ENCODE data around the gene RHAG.

Gene RHAG

GRCh38 chr6:49556429-49556837 lies 80.2 kb downstream of the RHAG start (continued):
- no peak for TF ChIP-seq HIC1 (tag by site-specific recombination; IDR thresholded peaks at IDR 0.05)
- no peak for TF ChIP-seq YY2 (tag by site-specific recombination; IDR thresholded peaks at IDR 0.05)
- no peak for TF ChIP-seq ZNF37A (tag by site-specific recombination; IDR thresholded peaks at IDR 0.05)
- no peak for TF ChIP-seq ZNF391 (tag by site-specific recombination; IDR thresholded peaks at IDR 0.05; ENCODE audit: borderline replicate concordance, low read depth)
- TF ChIP-seq ZNF747 (tag by site-specific recombination; IDR thresholded peaks at IDR 0.05): no peak
- TF ChIP-seq PATZ1 (tag by site-specific recombination; IDR thresholded peaks at IDR 0.05): peak; percentile 34; the same call in 1 of the 2 replicates
- TF ChIP-seq MEIS1 (CRISPR knock-in tag; IDR thresholded peaks at IDR 0.05; ENCODE audit: borderline replicate concordance): peak; percentile 89
- TF ChIP-seq ZNF140 (tag by site-specific recombination; IDR thresholded peaks at IDR 0.05): no peak
- TF ChIP-seq KLF10 (tag by site-specific recombination; IDR thresholded peaks at IDR 0.05): peak; percentile 83
- TF ChIP-seq ZNF433 (tag by site-specific recombination; IDR thresholded peaks at IDR 0.05; ENCODE audit: low read depth): no peak
- TF ChIP-seq ZNF558 (tag by site-specific recombination; IDR thresholded peaks at IDR 0.05): peak; percentile 39; the same call in 1 of the 2 replicates
- no peak for TF ChIP-seq ZNF280C (tag by site-specific recombination; IDR thresholded peaks at IDR 0.05)
- TF ChIP-seq GLIS2 (tag by site-specific recombination; IDR thresholded peaks at IDR 0.05): no peak
- no peak for TF ChIP-seq HOXA7 (CRISPR knock-in tag; IDR thresholded peaks at IDR 0.05; ENCODE audit: borderline replicate concordance)
- no peak for TF ChIP-seq ZNF76 (tag by site-specific recombination; IDR thresholded peaks at IDR 0.05; ENCODE audit: borderline replicate concordance, low read depth)
- no peak for TF ChIP-seq ZNF174 (tag by site-specific recombination; IDR thresholded peaks at IDR 0.05)
- no peak for TF ChIP-seq ZNF2 (tag by site-specific recombination; IDR thresholded peaks at IDR 0.05)
- no peak for TF ChIP-seq REPIN1 (tag by site-specific recombination; IDR thresholded peaks at IDR 0.05; ENCODE audit: low read depth)
- TF ChIP-seq ZBTB48 (tag by site-specific recombination; IDR thresholded peaks at IDR 0.05): no peak
- TF ChIP-seq ZNF837 (tag by site-specific recombination; IDR thresholded peaks at IDR 0.05): no peak
- no peak for TF ChIP-seq ZNF501 (tag by site-specific recombination; IDR thresholded peaks at IDR 0.05)
- TF ChIP-seq ZNF18 (tag by site-specific recombination; IDR thresholded peaks at IDR 0.05): no peak
- TF ChIP-seq ZNF639 (tag by site-specific recombination; IDR thresholded peaks at IDR 0.05): no peak
- TF ChIP-seq TRIM28 (IDR thresholded peaks at IDR 0.05; ENCODE audit: borderline replicate concordance, low read length): no peak
- no peak for TF ChIP-seq GLIS1 (tag by site-specific recombination; IDR thresholded peaks at IDR 0.05)
- TF ChIP-seq PRDM1 (tag by site-specific recombination; IDR thresholded peaks at IDR 0.05): 0 out of 2 replicates have a peak, but pooled peaks have one; percentile 16
- no peak for TF ChIP-seq ZNF555 (tag by site-specific recombination; conservative IDR thresholded peaks at IDR 0.05)
- peak; percentile 53 for TF ChIP-seq ZNF366 (tag by site-specific recombination; conservative IDR thresholded peaks at IDR 0.05)
- no peak for TF ChIP-seq ZBTB20 (tag by site-specific recombination; IDR thresholded peaks at IDR 0.05)
- no peak for TF ChIP-seq KLF7 (tag by site-specific recombination; IDR thresholded peaks at IDR 0.05; ENCODE audit: borderline replicate concordance)
- no peak for TF ChIP-seq BCL11A (tag by site-specific recombination; IDR thresholded peaks at IDR 0.05; ENCODE audit: low read depth)
- no peak for TF ChIP-seq ZSCAN16 (tag by site-specific recombination; IDR thresholded peaks at IDR 0.05)
- TF ChIP-seq ZNF521 (tag by site-specific recombination; IDR thresholded peaks at IDR 0.05): no peak

All from HEK293 (cell line).